ENCODE measurements around the gene APBB2.

The APBB2 gene

DNA sequence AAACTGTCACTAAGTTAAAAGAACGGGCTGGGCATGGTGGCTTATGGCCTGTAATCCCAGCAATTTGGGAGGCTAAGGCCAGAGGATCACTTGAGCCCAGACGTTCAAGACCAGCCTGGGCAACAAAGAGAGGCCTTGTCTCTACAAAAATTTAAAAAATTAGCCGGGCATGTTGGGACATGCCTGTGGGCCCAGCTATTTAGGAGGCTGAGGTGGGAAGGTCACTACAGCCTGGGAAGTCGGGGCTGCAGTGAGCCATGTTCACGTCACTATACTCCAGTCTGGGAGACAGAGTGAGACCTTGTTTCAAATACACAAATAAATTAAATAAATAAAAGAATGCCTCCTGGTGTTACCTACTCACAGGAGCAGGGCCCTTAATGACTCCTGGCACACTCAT, 69.5 kb downstream of the APBB2 start:
- Histone ChIP-seq H3K14ac (ENCODE audit: low read length) (peak overlapping the region; percentile 97), H3K79me2 (ENCODE audit: control insufficient read depth, insufficient read depth, low read length, poor library complexity) (peaks cover 7% of the 10 kb centered on the region), H2AFZ (ENCODE audit: insufficient read depth, low read length, poor library complexity) (peak overlapping the region; percentile 52), H3K4me3 (ENCODE audit: low read depth, low read length) (no peak overlapping the region), H4K12ac (ENCODE audit: low read depth, low read length) (peak overlapping the region; percentile 86), H3K9ac (ENCODE audit: low read length) (no peak overlapping the region), H4K91ac (ENCODE audit: low read depth, low read length) (peak overlapping the region; percentile 99), H3K4ac (ENCODE audit: low read depth, low read length) (peak overlapping the region; percentile 97), H3K79me1 (ENCODE audit: low read length) (peaks cover 33% of the 10 kb centered on the region), H2AK5ac (ENCODE audit: low read length) (peak overlapping the region; percentile 94), H3K27ac (ENCODE audit: low read depth, low read length) (peak overlapping the region; percentile 90), H3K18ac (ENCODE audit: low read length) (peak overlapping the region; percentile 97), H4K8ac (ENCODE audit: low read depth, low read length) (peak overlapping the region; percentile 92), H3K23ac (ENCODE audit: low read length) (no peak overlapping the region), H3K4me1 (ENCODE audit: control insufficient read depth in 1 of 2, insufficient read depth in 2 of 2, low read length in 2 of 2) (peaks cover 12 to 21% of the 10 kb centered on the region in 2 experiments), H3K27me3 (ENCODE audit: insufficient read depth, low read length) (no peaks in the 10 kb centered on the region), H2BK120ac (ENCODE audit: insufficient read depth, low read length, poor library complexity) (peak overlapping the region; percentile 99), H3K36me3 (ENCODE audit: control insufficient read depth in 1 of 2, insufficient read depth in 2 of 2, low read length in 2 of 2) (peaks cover 0 to 8% of the 10 kb centered on the region in 2 experiments), H3K4me2 (ENCODE audit: low read length) (no peak overlapping the region), H2BK12ac (ENCODE audit: low read length) (peak overlapping the region; percentile 99), H2BK5ac (ENCODE audit: low read depth, low read length, poor library complexity) (peak overlapping the region; percentile 96), H3K9me3 (ENCODE audit: insufficient read depth, low read depth, low read length) (no peaks in the 10 kb centered on the region)
- peak in 1 of 2 donors; percentile 54 for DNase-seq
- no CpG with 5 or more reads among the region's 5 CpGs for WGBS (ENCODE audit: extremely low coverage, insufficient coverage, insufficient read length)

DNA sequence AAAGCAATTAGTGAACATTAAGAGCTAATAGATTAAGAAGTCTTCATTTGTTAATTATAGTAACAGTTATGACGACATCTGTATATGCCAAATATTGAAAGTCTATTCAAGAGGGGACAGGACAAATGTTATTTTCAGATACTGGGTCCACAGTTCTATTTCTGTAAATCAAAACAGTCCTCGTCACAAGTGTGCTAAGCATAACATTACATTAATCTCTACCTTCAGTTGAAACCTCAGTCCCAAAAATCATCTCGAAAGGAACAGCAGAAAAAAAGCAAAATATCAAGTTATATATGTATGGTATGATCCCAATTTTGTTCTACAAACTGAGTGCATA, 70.3 kb downstream of the APBB2 start:
- H3K36me3 ChIP-seq (ENCODE audit: control insufficient read depth in 1 of 2, insufficient read depth in 2 of 2, low read length in 2 of 2): peaks cover 0 to 8% of the 10 kb centered on the region in 2 experiments
- H3K14ac ChIP-seq (ENCODE audit: low read length): no peak overlapping the region
- peaks cover 12 to 21% of the 10 kb centered on the region in 2 experiments for H3K4me1 ChIP-seq (ENCODE audit: control insufficient read depth in 1 of 2, insufficient read depth in 2 of 2, low read length in 2 of 2)
- H3K27ac ChIP-seq (ENCODE audit: low read depth, low read length): peak overlapping the region; percentile 70
- no peak overlapping the region for H3K4me2 ChIP-seq (ENCODE audit: low read length)
- H3K9me3 ChIP-seq (ENCODE audit: insufficient read depth, low read depth, low read length): no peaks in the 10 kb centered on the region
- no peak overlapping the region for H4K91ac ChIP-seq (ENCODE audit: low read depth, low read length)
- no peak overlapping the region for H3K4me3 ChIP-seq (ENCODE audit: low read depth, low read length)
- H3K27me3 ChIP-seq (ENCODE audit: insufficient read depth, low read length): no peaks in the 10 kb centered on the region
- no peak overlapping the region for H4K8ac ChIP-seq (ENCODE audit: low read depth, low read length)
- DNase-seq: no peak
- H3K9ac ChIP-seq (ENCODE audit: low read length): no peak overlapping the region
- no peak overlapping the region for H4K12ac ChIP-seq (ENCODE audit: low read depth, low read length)
- no peak overlapping the region for H2BK5ac ChIP-seq (ENCODE audit: low read depth, low read length, poor library complexity)
- peaks cover 33% of the 10 kb centered on the region for H3K79me1 ChIP-seq (ENCODE audit: low read length)
- no peak overlapping the region for H2AK5ac ChIP-seq (ENCODE audit: low read length)
- H3K23ac ChIP-seq (ENCODE audit: low read length): no peak overlapping the region
- no CpG with 5 or more reads among the region's 3 CpGs for WGBS (ENCODE audit: extremely low coverage, insufficient coverage, insufficient read length)
- peaks cover 7% of the 10 kb centered on the region for H3K79me2 ChIP-seq (ENCODE audit: control insufficient read depth, insufficient read depth, low read length, poor library complexity)
- no peak overlapping the region for H2AFZ ChIP-seq (ENCODE audit: insufficient read depth, low read length, poor library complexity)
- H2BK120ac ChIP-seq (ENCODE audit: insufficient read depth, low read length, poor library complexity): peak overlapping the region; percentile 52
- no peak overlapping the region for H3K4ac ChIP-seq (ENCODE audit: low read depth, low read length)
- no peak overlapping the region for H2BK12ac ChIP-seq (ENCODE audit: low read length)
- H3K18ac ChIP-seq (ENCODE audit: low read length): no peak overlapping the region

DNA sequence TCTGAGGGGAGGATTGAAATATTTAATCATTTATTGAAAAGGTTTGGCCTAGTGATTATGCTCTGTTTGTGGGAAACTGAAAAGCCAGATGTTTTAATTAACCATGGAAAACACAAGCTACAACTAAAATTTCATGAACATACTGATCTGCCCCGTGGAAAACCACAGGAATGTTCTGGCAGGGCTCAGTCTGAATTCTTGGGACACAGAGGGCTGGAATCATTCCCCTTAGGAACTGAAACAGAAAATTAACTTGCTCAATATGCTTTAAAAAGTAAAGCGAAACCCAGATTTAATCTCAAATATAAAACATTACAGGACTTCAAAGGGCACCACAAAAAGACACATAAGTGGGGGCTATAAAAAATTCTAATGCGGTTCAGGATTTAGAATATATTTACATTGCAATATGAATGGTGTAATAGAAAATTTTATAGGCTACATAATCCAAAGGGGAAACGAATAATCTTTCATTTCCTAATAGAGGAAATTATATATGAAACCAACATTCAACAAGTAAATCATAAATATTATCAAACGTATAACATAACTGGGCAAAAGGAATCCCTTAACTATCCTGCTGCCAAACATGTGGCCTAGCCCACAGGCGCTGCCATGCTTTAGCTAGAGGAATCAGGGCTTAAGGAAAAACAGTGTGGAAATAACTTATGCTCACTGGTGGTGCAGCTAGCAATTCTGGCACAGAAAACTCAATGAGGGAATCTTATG, 70.9 kb downstream of the APBB2 start:
- H4K8ac ChIP-seq (ENCODE audit: low read depth, low read length): no peak overlapping the region
- H3K14ac ChIP-seq (ENCODE audit: low read length): no peak overlapping the region
- H3K36me3 ChIP-seq (ENCODE audit: control insufficient read depth in 1 of 2, insufficient read depth in 2 of 2, low read length in 2 of 2): peaks cover 0 to 8% of the 10 kb centered on the region in 2 experiments
- H4K91ac ChIP-seq (ENCODE audit: low read depth, low read length): no peak overlapping the region
- no peak overlapping the region for H3K18ac ChIP-seq (ENCODE audit: low read length)
- peak overlapping the region; percentile 70 for H3K27ac ChIP-seq (ENCODE audit: low read depth, low read length)
- H2BK12ac ChIP-seq (ENCODE audit: low read length): peak overlapping the region; percentile 37
- no peak overlapping the region for H3K4me3 ChIP-seq (ENCODE audit: low read depth, low read length)
- H2BK5ac ChIP-seq (ENCODE audit: low read depth, low read length, poor library complexity): no peak overlapping the region
- peaks cover 12 to 21% of the 10 kb centered on the region in 2 experiments for H3K4me1 ChIP-seq (ENCODE audit: control insufficient read depth in 1 of 2, insufficient read depth in 2 of 2, low read length in 2 of 2)
- H4K12ac ChIP-seq (ENCODE audit: low read depth, low read length): no peak overlapping the region
- H3K79me2 ChIP-seq (ENCODE audit: control insufficient read depth, insufficient read depth, low read length, poor library complexity): peaks cover 7% of the 10 kb centered on the region
- H3K79me1 ChIP-seq (ENCODE audit: low read length): peaks cover 33% of the 10 kb centered on the region
- no peak overlapping the region for H3K9ac ChIP-seq (ENCODE audit: low read length)
- H3K27me3 ChIP-seq (ENCODE audit: insufficient read depth, low read length): no peaks in the 10 kb centered on the region
- H2BK120ac ChIP-seq (ENCODE audit: insufficient read depth, low read length, poor library complexity): peak overlapping the region; percentile 52
- H3K4me2 ChIP-seq (ENCODE audit: low read length): no peak overlapping the region
- H3K23ac ChIP-seq (ENCODE audit: low read length): no peak overlapping the region
- no peak overlapping the region for H2AK5ac ChIP-seq (ENCODE audit: low read length)
- peak; percentile 33 to 46 for DNase-seq
- WGBS (ENCODE audit: extremely low coverage, insufficient coverage, insufficient read length): no CpG with 5 or more reads among the region's 6 CpGs
- no peaks in the 10 kb centered on the region for H3K9me3 ChIP-seq (ENCODE audit: insufficient read depth, low read depth, low read length)
- no peak overlapping the region for H3K4ac ChIP-seq (ENCODE audit: low read depth, low read length)
- H2AFZ ChIP-seq (ENCODE audit: insufficient read depth, low read length, poor library complexity): no peak overlapping the region

DNA sequence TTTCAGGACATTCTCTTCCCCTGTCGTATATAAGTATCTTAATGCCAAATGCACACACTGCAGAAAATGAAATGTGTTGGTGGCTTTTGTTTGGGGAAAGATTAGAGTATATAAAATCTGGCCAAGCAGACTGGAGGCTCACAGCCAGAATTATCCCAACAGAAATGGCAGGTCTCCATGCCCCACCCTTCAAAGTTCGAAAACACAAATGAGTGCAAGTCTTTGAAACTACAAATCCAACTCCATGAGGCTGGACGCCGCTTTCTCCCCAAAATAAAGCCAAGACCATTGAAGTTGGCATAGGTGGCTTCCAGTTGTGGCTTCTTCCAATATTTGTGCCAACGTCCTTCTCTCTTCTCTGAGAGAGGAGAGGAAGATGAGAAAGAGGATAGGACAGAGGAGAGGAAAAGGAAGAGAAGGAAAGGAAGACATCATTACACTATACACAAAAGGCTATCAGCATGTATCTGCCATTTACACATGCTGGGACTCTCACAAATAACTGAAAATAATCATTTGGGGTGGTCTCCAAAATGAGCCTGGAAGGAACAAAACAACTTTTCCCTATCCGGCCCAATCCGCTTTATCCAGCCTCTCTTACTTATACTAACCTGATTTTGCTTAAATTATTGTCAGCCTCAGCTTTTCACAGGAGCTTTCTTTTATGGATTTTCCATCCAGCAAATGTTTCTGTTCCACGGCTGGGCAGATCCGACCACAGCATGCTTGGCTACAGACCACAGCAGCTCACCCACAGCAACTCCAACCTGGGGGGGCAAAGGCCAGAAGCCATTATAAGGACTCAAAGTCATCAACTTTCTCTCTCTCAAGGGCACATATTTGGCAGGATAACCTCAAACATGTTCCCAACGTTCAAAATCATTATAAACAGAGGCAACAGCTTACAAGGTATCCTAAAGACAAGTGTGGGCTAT, 71.7 kb downstream of the APBB2 start:
- H3K14ac ChIP-seq (ENCODE audit: low read length): peak overlapping the region; percentile 97
- H3K27ac ChIP-seq (ENCODE audit: low read depth, low read length): peak overlapping the region; percentile 63
- peak overlapping the region; percentile 96 for H4K91ac ChIP-seq (ENCODE audit: low read depth, low read length)
- H3K4me1 ChIP-seq (ENCODE audit: control insufficient read depth in 1 of 2, insufficient read depth in 2 of 2, low read length in 2 of 2): peaks cover 12 to 20% of the 10 kb centered on the region in 2 experiments
- no peak overlapping the region for H2AFZ ChIP-seq (ENCODE audit: insufficient read depth, low read length, poor library complexity)
- no peak overlapping the region for H3K4me3 ChIP-seq (ENCODE audit: low read depth, low read length)
- H2AK5ac ChIP-seq (ENCODE audit: low read length): peak overlapping the region; percentile 99
- H3K9me3 ChIP-seq (ENCODE audit: insufficient read depth, low read depth, low read length): no peaks in the 10 kb centered on the region
- DNase-seq: no peak
- H3K36me3 ChIP-seq (ENCODE audit: control insufficient read depth in 1 of 2, insufficient read depth in 2 of 2, low read length in 2 of 2): peaks cover 0 to 8% of the 10 kb centered on the region in 2 experiments
- H2BK5ac ChIP-seq (ENCODE audit: low read depth, low read length, poor library complexity): peak overlapping the region; percentile 88
- peaks cover 32% of the 10 kb centered on the region for H3K79me1 ChIP-seq (ENCODE audit: low read length)
- no peaks in the 10 kb centered on the region for H3K27me3 ChIP-seq (ENCODE audit: insufficient read depth, low read length)
- no peak overlapping the region for H3K23ac ChIP-seq (ENCODE audit: low read length)
- peak overlapping the region; percentile 96 for H3K4ac ChIP-seq (ENCODE audit: low read depth, low read length)
- peak overlapping the region; percentile 96 for H2BK120ac ChIP-seq (ENCODE audit: insufficient read depth, low read length, poor library complexity)
- peak overlapping the region; percentile 95 for H3K18ac ChIP-seq (ENCODE audit: low read length)
- H2BK12ac ChIP-seq (ENCODE audit: low read length): peak overlapping the region; percentile 98
- no peak overlapping the region for H3K4me2 ChIP-seq (ENCODE audit: low read length)
- H3K9ac ChIP-seq (ENCODE audit: low read length): no peak overlapping the region
- H3K79me2 ChIP-seq (ENCODE audit: control insufficient read depth, insufficient read depth, low read length, poor library complexity): peaks cover 6% of the 10 kb centered on the region
- no CpG with 5 or more reads among the region's 10 CpGs for WGBS (ENCODE audit: extremely low coverage, insufficient coverage, insufficient read length)
- peak overlapping the region; percentile 85 for H4K8ac ChIP-seq (ENCODE audit: low read depth, low read length)
- no peak overlapping the region for H4K12ac ChIP-seq (ENCODE audit: low read depth, low read length)
